ENCODE data around the gene TMEM39B. TPM values are rescaled to one million over a fixed set of nuclear protein-coding genes. Genes with fewer than 3 reads are reported as not detected.
A peak's percentile ranks its signal among the peaks of the same experiment; 100 is the strongest.
"Not testable (repeated sequence)": the region's sequence is repeated elsewhere in the genome, so short reads cannot be mapped to it uniquely, and the experiment has no call there.

The TMEM39B gene
- total and polyA plus RNA-seq, 2 experiments from 2014 or later: 4.6 to 5.1 TPM

- peak overlapping the region; percentile 39 for H3K27ac ChIP-seq
- DNase-seq (ENCODE audit: low read depth in 1 of 2, low spot score in 1 of 2): no peak
- H3K4me3 ChIP-seq: no peak overlapping the region
- TF ChIP-seq CTCF (IDR thresholded peaks at IDR 0.05; ENCODE audit: low read depth, low read length): no peak
- H3K4me1 ChIP-seq (ENCODE audit: low read depth): peaks cover 5% of the 10 kb centered on the region
- no peaks in the 10 kb centered on the region for H3K36me3 ChIP-seq
- no peaks in the 10 kb centered on the region for H3K27me3 ChIP-seq
- H3K9me3 ChIP-seq (ENCODE audit: low read depth): no peaks in the 10 kb centered on the region
Observed at GRCh38 chr1:32126770-32127169, 54.0 kb downstream of the TMEM39B start.

DNA sequence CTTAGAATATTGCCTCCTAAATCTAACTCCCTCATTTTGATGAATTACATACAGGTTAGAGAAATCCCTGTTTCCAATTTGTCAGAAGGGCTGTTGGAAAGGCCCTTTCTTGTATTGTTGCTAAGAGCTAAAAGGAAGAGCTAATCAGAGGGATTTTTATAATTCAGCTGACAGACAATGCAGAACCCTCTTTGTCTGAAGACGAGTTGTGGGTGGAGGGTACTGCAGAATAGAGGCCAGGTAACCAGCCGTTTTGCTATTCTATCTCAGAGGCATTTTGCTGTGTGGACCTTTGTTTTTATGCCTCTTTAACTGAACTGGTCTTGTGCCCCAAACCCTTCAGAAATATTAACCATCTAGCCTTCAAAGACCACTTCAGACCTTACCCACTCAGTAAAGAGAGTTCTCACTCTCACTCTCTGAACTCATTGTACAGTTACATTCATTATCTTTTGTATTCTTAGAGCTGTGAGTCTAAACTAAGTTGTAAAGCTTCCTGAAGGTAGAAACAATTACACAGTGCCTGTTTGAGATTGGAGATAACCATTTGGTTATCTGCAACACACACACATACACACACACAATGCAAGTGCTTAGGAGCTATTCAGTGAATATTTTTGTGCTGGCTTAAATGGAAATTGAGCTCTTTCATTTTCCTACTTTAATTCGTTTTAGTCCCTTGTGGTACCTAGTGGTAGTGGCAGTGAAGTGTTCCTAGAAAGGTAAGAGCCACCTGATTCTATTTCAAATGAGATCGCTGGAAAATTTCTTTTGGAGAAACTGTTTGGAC lies 54.9 kb downstream of the TMEM39B start:
- Histone ChIP-seq H3K4me3 (no peak overlapping the region), H3K27ac (peak overlapping the region; percentile 39), H3K36me3 (no peaks in the 10 kb centered on the region), H3K4me1 (ENCODE audit: low read depth) (peaks cover 5% of the 10 kb centered on the region), H3K27me3 (no peaks in the 10 kb centered on the region), H3K9me3 (ENCODE audit: low read depth) (no peaks in the 10 kb centered on the region)
- DNase-seq (ENCODE audit: low read depth in 1 of 2, low spot score in 1 of 2): no peak
- TF ChIP-seq CTCF (IDR thresholded peaks at IDR 0.05; ENCODE audit: low read depth, low read length): no peak

DNA sequence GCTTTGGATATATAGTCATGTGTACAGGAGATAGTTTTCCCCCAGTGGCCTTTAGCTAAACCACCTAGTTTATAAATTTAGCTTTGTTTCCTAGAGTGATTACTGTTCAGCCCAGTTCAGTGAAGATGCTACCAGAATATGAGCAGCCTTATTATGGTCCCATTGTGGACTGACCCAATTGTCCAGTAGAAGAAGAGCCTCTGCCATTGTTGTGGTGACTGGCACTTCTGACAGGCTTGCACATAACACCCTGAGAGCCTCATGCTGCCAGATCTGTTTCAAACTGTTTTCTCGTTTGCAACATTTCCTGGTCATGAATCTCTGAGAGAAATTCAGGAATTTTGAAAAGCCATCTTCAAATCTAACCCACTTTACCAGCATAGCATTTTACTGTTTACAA lies 55.7 kb downstream of the TMEM39B start:
- Histone ChIP-seq H3K36me3 (no peaks in the 10 kb centered on the region), H3K27me3 (no peaks in the 10 kb centered on the region), H3K4me1 (ENCODE audit: low read depth) (peaks cover 5% of the 10 kb centered on the region), H3K9me3 (ENCODE audit: low read depth) (no peaks in the 10 kb centered on the region), H3K27ac (peak overlapping the region; percentile 14), H3K4me3 (no peak overlapping the region)
- DNase-seq (ENCODE audit: low read depth in 1 of 2, low spot score in 1 of 2): no peak
- no peak for TF ChIP-seq CTCF (IDR thresholded peaks at IDR 0.05; ENCODE audit: low read depth, low read length)

- Histone ChIP-seq H3K27ac (peak overlapping the region; percentile 14), H3K4me3 (no peak overlapping the region), H3K4me1 (ENCODE audit: low read depth) (peaks cover 5% of the 10 kb centered on the region), H3K9me3 (ENCODE audit: low read depth) (no peaks in the 10 kb centered on the region), H3K36me3 (no peaks in the 10 kb centered on the region), H3K27me3 (no peaks in the 10 kb centered on the region)
- DNase-seq (ENCODE audit: low read depth in 1 of 2, low spot score in 1 of 2): no peak
- no peak for TF ChIP-seq CTCF (IDR thresholded peaks at IDR 0.05; ENCODE audit: low read depth, low read length)
Observed at GRCh38 chr1:32128964-32129363, 56.2 kb downstream of the TMEM39B start.

DNA sequence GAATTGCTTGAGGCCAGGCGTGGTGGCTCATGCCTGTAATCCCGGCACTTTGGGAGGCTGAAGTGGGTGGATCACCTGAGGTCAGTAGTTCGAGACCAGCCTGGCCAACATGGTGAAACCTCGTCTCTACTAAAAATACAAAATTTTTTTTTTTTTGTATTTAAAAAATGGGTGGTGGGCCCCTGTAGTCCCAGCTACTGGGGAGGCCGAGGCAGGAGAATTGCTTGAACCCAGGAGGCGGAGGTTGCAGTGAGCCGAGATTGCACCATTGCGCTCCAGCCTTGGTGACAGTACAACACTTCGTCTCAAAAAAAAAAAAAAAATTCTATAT lies 61.2 kb downstream of the TMEM39B start:
- H3K27me3 ChIP-seq, H3K27ac ChIP-seq: not testable (repeated sequence)

GRCh38 chr1:32137111-32137510 lies 64.4 kb downstream of the TMEM39B start:
- Histone ChIP-seq H3K36me3 (no peaks in the 10 kb centered on the region), H3K4me3 (no peak overlapping the region), H3K27ac (no peak overlapping the region), H3K27me3 (no peaks in the 10 kb centered on the region), H3K9me3 (ENCODE audit: low read depth) (no peaks in the 10 kb centered on the region), H3K4me1 (ENCODE audit: low read depth) (no peaks in the 10 kb centered on the region)
- no peak for TF ChIP-seq CTCF (IDR thresholded peaks at IDR 0.05; ENCODE audit: low read depth, low read length)
- DNase-seq (ENCODE audit: low read depth in 1 of 2, low spot score in 1 of 2): no peak

More for the DNA sequence above, 61.2 kb downstream of the TMEM39B start:
- H3K36me3 ChIP-seq; H3K9me3 ChIP-seq (ENCODE audit: low read depth); H3K4me1 ChIP-seq (ENCODE audit: low read depth); H3K4me3 ChIP-seq; DNase-seq (ENCODE audit: low read depth in 1 of 2, low spot score in 1 of 2): not testable (repeated sequence)

All from cardiac muscle cell (in vitro differentiated cells and primary cell).